ENCODE data around the gene PIRT. TPM values are rescaled to one million over a fixed set of nuclear protein-coding genes. Genes with fewer than 3 reads are reported as not detected.
"Not testable (repeated sequence)": the region's sequence is repeated elsewhere in the genome, so short reads cannot be mapped to it uniquely, and the experiment has no call there.

PIRT gene
- total RNA-seq (2014; rRNA removed): not detected in 2 replicates
- polyA plus RNA-seq (2012): not detected

- no peak for DNase-seq (ENCODE audit: low read depth)
These were observed at the start of gene PIRT for GRCh38 chr17:10837921-10838320. Gene PIRT (minus strand): TSS chr17:10838087. CDS start chr17:10825645, 12,442 bp downstream.

GRCh38 chr17:10881959-10882358 is 44.1 kb upstream of the PIRT start:
- no peak for DNase-seq (ENCODE audit: low read depth)

- DNase-seq (ENCODE audit: low read depth): no peak
These were observed 41.4 kb upstream of the PIRT start for GRCh38 chr17:10879190-10879836.

- DNase-seq (ENCODE audit: low read depth): peak; percentile 2
These were observed 38.2 kb upstream of the PIRT start for GRCh38 chr17:10875984-10876555.

GRCh38 chr17:10875430-10875851 is 37.6 kb upstream of the PIRT start:
- peak; percentile 2 for DNase-seq (ENCODE audit: low read depth)

- no peak for DNase-seq (ENCODE audit: low read depth)
These were observed 34.0 kb upstream of the PIRT start for GRCh38 chr17:10871914-10872313.

GRCh38 chr17:10870336-10871050 is 32.6 kb upstream of the PIRT start:
- no peak for DNase-seq (ENCODE audit: low read depth)

GRCh38 chr17:10868744-10869143 is 30.9 kb upstream of the PIRT start:
- not testable (repeated sequence) for DNase-seq (ENCODE audit: low read depth)

- no peak for DNase-seq (ENCODE audit: low read depth)
These were observed 21.2 kb upstream of the PIRT start for GRCh38 chr17:10859051-10859450.

- DNase-seq (ENCODE audit: low read depth): no peak
These were observed 20.1 kb upstream of the PIRT start for GRCh38 chr17:10857976-10858375.

- not testable (repeated sequence) for DNase-seq (ENCODE audit: low read depth)
These were observed 8.7 kb upstream of the PIRT start for GRCh38 chr17:10846636-10847035.

GRCh38 chr17:10845388-10845751 is 7.5 kb upstream of the PIRT start:
- DNase-seq (ENCODE audit: low read depth): no peak

- peak; percentile 34 for DNase-seq (ENCODE audit: low read depth)
These were observed 6.9 kb upstream of the PIRT start for GRCh38 chr17:10844621-10845387.

- no peak for DNase-seq (ENCODE audit: low read depth)
These were observed 5.9 kb upstream of the PIRT start for GRCh38 chr17:10843811-10844210.

- DNase-seq (ENCODE audit: low read depth): no peak
These were observed 4.8 kb upstream of the PIRT start for GRCh38 chr17:10842658-10843057.

- no peak for DNase-seq (ENCODE audit: low read depth)
These were observed 795 bp upstream of the PIRT start for GRCh38 chr17:10838682-10839081.

- no peak for DNase-seq (ENCODE audit: low read depth)
These were observed 809 bp downstream of the PIRT start for GRCh38 chr17:10836966-10837590.

GRCh38 chr17:10836145-10836544 is 1.7 kb downstream of the PIRT start:
- DNase-seq (ENCODE audit: low read depth): no peak

GRCh38 chr17:10831696-10832095 is 6.2 kb downstream of the PIRT start:
- no peak for DNase-seq (ENCODE audit: low read depth)

GRCh38 chr17:10827898-10828552 is 9.9 kb downstream of the PIRT start:
- DNase-seq (ENCODE audit: low read depth): no peak

- DNase-seq (ENCODE audit: low read depth): no peak
These were observed 13.0 kb downstream of the PIRT start for GRCh38 chr17:10824874-10825273.
